Panc1 (cell line): Measurements from ENCODE around the gene CHTOP. TPM values are rescaled to one million over a fixed set of nuclear protein-coding genes. Genes with fewer than 3 reads are reported as not detected.

Source experiments
- ATAC-seq: fragments of 200-7000 bp; cut with Tn5 transposase; 2 replicates; pipeline ENCODE4 v1.9.1; 2020; ENCODE audit warnings: mild to moderate bottlenecking, moderate library complexity
- BruUV-seq: library from RNA; stranded (reverse); fragments of 400-500 nt; replicated peaks from 2 replicates; lab custom pipeline; 2021; lab: Mats Ljungman, UMichigan
- CTCF ChIA-PET: fragments of 300-600 bp; sonication (Branson Sonifier 250); formaldehyde crosslinking; loops from one replicate; lab custom pipeline; 2022; ENCODE audit warnings: antibody characterized with exemption; lab: Charles Lee
- POLR2A ChIA-PET: fragments of 300-600 bp; sonication (Branson Sonifier 250); formaldehyde crosslinking; loops from one replicate; lab custom pipeline; 2022; ENCODE audit warnings: antibody characterized with exemption; lab: Charles Lee
- DNase-seq: peaks from one replicate; pipeline ENCODE4 v3.0.0-alpha.2; 2010; ENCODE audit warnings: low read depth, low spot score
- H3K27ac ChIP-seq: 2 replicates; pipeline ENCODE4 v1.5.1; 2011; ENCODE audit warnings: mild to moderate bottlenecking, low read length, inconsistent platforms
- H3K27me3 ChIP-seq: fragments of 200-500 bp; sonication (Bioruptor generic); 2 replicates; pipeline ENCODE4 v1.6.0; 2014; ENCODE audit warnings: low read length, inconsistent platforms; ENCODE audit not compliant: control insufficient read depth, insufficient read depth
- H3K36me3 ChIP-seq: fragments of 200-500 bp; sonication (Bioruptor generic); 2 replicates; pipeline ENCODE4 v1.5.1; 2014; ENCODE audit warnings: inconsistent platforms, mild to moderate bottlenecking, low read length, moderate library complexity; ENCODE audit not compliant: control insufficient read depth, insufficient read depth
- H3K4me1 ChIP-seq: 2 replicates; pipeline ENCODE4 v1.5.1; 2011; ENCODE audit warnings: inconsistent platforms, mild to moderate bottlenecking, low read length, moderate library complexity; ENCODE audit not compliant: control insufficient read depth, insufficient read depth
- H3K4me3 ChIP-seq, 2 experiments: 2 replicates each; pipeline ENCODE4 v1.5.1; 2011 to 2012; ENCODE audit warnings: low read depth in 2 of 2, low read length in 2 of 2, mild to moderate bottlenecking in 2 of 2, inconsistent platforms in 1 of 2, moderate library complexity in 1 of 2
- H3K9me3 ChIP-seq: fragments of 200-500 bp; sonication (Bioruptor generic); 2 replicates; pipeline ENCODE4 v1.5.1; 2014; ENCODE audit warnings: low read depth, mild to moderate bottlenecking, inconsistent platforms, low read length, moderate library complexity; ENCODE audit not compliant: control insufficient read depth, insufficient read depth
- CTCF ChIP-seq: fragments of 450-650 bp; IDR thresholded peaks from 2 replicates; pipeline ENCODE4 v1.5.1; 2017; ENCODE audit warnings: mild to moderate bottlenecking
- POLR2AphosphoS5 ChIP-seq: IDR thresholded peaks from 2 replicates; pipeline ENCODE4 v1.6.1; 2012; ENCODE audit warnings: mild to moderate bottlenecking, low read depth, low read length, moderate library complexity
- REST ChIP-seq, 2 experiments: IDR thresholded peaks; 2 replicates each; pipeline ENCODE4 v1.6.1; 2011 to 2012; ENCODE audit warnings: low read depth in 2 of 2, control low read depth in 1 of 2, low read length in 1 of 2, mild to moderate bottlenecking in 1 of 2, moderate library complexity in 1 of 2; ENCODE audit not compliant: insufficient read depth in 1 of 2
- SIN3A ChIP-seq: IDR thresholded peaks from 2 replicates; pipeline ENCODE4 v1.6.1; 2012; ENCODE audit warnings: low read depth, mild to moderate bottlenecking, low read length, moderate library complexity, borderline replicate concordance; ENCODE audit not compliant: insufficient read depth
- TCF7L2 ChIP-seq: IDR thresholded peaks from 2 replicates; pipeline ENCODE4 v1.6.1; 2011; ENCODE audit warnings: mild to moderate bottlenecking, low read depth, low read length, inconsistent platforms
- in situ Hi-C: cut with HindIII; loops from 2 replicates; pipeline ENCODE4 v1.10.0; 2016; ENCODE audit warnings: low sequenced_read_pairs, low pct_unique_long_range_greater_than_20kb
- intact Hi-C: fragments of 100-400 bp; cut with micrococcal nuclease; formaldehyde crosslinking; loops from one replicate; pipeline ENCODE4 v1.10.0; 2022; ENCODE audit not compliant: unreplicated experiment
- total RNA-seq: library from RNA; stranded (reverse); gene quantifications from one replicate; pipeline ENCODE4 v1.2.1, GENCODE V29; 2021; ENCODE audit not compliant: unreplicated experiment

The CHTOP gene
- total RNA-seq, 1 experiment from 2014 or later, result 87.0 TPM

GRCh38 chr1:153677718-153678518 is 44.1 kb downstream of the CHTOP start:
- POLR2A ChIA-PET, result no interaction called here
- Histone ChIP-seq H3K27me3 (peaks cover 7% of the 10 kb centered on the region), H3K4me3 (peak overlapping the region; percentile 33 to 63), H3K9me3 (no peaks in the 10 kb centered on the region), H3K4me1 (peaks cover 10% of the 10 kb centered on the region; the same call in 1 of the 2 replicates), H3K27ac (no peak overlapping the region), H3K36me3 (no peaks in the 10 kb centered on the region)
- peak; percentile 98 for TF ChIP-seq CTCF
- no peak for TF ChIP-seq SIN3A
- DNase-seq (peak; percentile 51), ATAC-seq (peak; percentile 76)
- intact Hi-C loops (loop anchor here (1.0 to 5.0 kb wide), 3 partner anchors 71 to 309 kb away; partner anchors contain the start of gene RAB13), in situ Hi-C loops (no loop called here)
- BruUV-seq, result no TSS peak
- CTCF ChIA-PET, result interaction anchor here (0.6 to 1.2 kb wide), 4 partner anchors 31 to 290 kb away, joined by 3 to 5 read pairs (median 4); partner anchors contain the start of genes CREB3L4 and SLC39A1

- Histone ChIP-seq H3K4me3 (peak within 1 kb of the TSS; percentile 33 to 63), H3K27me3 (peaks cover 7% of the 10 kb centered on the region), H3K27ac (no peak within 1 kb of the TSS), H3K36me3 (no peaks in the 10 kb centered on the region), H3K9me3 (no peaks in the 10 kb centered on the region), H3K4me1 (peaks cover 10% of the 10 kb centered on the region; the same call in 1 of the 2 replicates)
- TF ChIP-seq SIN3A (no peak), REST (IDR thresholded peaks at IDR 0.05; ENCODE audit: insufficient read depth in 1 of 2, low read depth in 2 of 2, low read length in 1 of 2) (no peak), CTCF (no peak), TCF7L2 (no peak), POLR2AphosphoS5 (no peak)
- ChIA-PET POLR2A (no interaction called here), CTCF (interaction anchor here (0.6 to 1.2 kb wide), 4 partner anchors 30 to 289 kb away, joined by 3 to 5 read pairs (median 4); partner anchors contain the start of genes CREB3L4 and SLC39A1)
- in situ Hi-C loops, result no loop called here
- DNase-seq, result no peak
- intact Hi-C loops, result loop anchor here (5.0 kb wide), 2 partner anchors 94 to 309 kb away; partner anchors contain the start of gene RAB13
- no TSS peak for BruUV-seq
- peak; percentile 78 for ATAC-seq
Observed at GRCh38 chr1:153678519-153679336, 44.9 kb downstream of the CHTOP start, which contains the start of gene NPR1. Gene NPR1 (plus strand): TSS chr1:153678688. CDS start chr1:153679109, 421 bp downstream.
